ENCODE measurements around the gene SATB1.
"Not testable (repeated sequence)": the region's sequence is repeated elsewhere in the genome, so short reads cannot be mapped to it uniquely, and the experiment has no call there.

Gene SATB1

DNA sequence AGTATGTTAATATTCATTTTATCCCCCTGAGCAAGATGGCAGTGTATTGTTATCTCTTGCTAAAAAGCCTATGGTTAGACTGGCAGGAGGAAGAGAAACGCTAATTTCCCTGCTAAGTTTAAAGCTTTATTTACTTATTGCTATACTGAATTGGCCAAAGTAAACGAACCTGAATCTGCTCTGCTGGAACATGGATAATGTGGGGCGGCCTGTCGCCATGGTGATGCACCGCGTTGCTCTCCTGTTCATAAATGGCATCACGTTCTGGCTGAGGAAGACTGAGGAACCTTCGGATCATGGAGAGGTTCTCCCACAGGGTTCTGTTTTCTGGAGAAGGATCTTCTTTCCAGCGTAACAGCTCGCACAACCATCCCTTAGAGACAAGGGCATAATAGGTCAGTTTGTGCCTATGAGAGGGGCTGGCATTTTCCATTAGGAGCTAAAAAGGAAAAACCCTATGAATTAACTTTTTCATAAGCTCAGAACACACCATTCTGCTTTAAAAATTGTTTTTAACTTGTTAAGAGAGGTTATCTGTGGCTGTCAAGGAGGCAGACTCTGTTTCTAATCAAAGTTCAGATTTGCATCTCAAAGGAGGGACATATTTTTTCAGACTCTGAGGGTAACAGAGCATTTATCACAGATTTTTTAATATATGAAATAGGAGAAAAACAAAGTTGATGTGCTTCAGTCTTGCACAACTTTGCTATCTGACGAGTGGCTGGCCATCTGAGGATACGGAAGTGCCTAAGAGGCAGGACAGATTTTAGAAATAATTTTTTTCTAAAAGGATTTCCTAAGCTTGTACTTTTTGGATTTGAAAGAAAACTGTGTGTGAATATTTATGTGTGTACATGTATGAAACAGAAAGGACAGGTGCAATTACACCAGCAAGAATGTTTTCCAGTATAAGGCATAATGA lies 73.1 kb downstream of the SATB1 start:
- DNase-seq (ENCODE audit: low read depth, low spot score) = no peak

DNA sequence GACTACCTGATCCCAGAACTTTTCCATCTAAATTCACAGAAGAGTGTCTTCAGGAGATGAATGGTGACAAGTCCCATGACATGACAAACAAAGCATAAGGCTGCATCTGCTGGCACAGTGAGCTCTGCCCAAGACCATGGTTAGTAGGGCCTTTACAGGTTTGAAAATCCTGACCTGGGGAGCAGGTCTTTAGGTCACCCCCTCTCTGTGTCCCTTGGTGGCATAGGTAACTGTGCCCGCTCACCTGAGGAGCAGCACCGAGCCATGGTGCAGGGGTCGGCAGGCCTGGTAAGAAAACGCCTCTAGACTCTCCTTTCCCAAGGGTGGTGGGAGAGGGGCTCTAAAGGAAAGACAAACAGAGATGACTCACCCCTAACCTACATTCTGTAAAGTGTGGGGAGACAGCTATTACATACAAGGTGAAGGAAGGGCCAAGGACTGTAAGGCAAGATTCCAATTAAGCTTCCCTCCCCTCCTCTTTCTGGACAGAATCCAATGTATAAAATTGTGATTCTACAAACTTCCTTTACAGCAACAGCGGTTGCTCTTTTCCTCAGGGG lies 74.0 kb downstream of the SATB1 start:
- DNase-seq (ENCODE audit: low read depth, low spot score) = no peak

DNA sequence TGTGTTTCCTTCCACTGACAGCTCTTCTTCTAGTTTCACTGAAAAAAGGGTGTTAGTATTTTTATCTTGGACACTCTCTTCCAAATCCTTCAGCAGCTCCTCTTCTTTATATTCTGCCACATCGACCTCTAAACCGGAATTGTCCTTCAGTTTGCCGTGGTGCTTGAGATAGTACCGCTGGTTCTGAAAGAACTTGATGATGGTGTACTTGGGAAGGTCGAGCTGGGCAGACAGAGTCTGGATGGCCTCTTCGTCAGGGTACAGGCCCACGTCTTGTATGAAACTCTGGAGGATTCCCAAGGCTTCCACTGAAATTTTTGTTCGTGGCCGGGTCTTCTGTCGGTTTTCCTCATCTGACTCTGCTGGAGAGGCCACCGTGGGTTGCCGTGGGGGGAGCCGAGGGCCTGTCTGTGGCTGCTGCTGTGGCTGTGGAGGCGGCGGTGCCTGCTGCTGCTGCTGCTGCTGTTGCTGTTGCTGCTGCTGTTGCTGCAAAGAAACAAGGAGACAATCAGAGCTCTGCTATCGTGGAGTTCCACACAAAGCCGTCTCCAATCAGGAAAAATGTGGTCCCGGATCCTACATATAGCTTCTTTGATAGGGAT lies 75.8 kb downstream of the SATB1 start:
- no peak for DNase-seq (ENCODE audit: low read depth, low spot score)

DNA sequence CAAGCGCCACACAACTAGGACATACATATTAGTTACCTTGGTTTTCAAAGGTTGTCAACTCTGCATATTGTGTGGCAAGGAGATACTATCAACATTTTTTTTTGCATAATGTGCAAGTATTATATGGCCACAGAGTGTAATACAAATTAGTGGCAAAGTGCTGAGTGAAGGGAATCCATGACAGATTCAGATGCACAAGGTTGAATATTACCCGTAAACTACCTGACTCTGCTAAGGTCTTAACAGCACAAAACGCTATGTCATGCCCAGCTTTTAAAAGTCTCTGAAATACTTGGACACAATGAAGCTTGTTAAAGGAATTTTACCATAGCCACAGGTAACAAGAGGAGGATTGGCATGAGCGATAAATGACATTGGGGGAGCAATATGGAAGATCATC lies 79.0 kb downstream of the SATB1 start:
- DNase-seq (ENCODE audit: low read depth, low spot score) = no peak

DNA sequence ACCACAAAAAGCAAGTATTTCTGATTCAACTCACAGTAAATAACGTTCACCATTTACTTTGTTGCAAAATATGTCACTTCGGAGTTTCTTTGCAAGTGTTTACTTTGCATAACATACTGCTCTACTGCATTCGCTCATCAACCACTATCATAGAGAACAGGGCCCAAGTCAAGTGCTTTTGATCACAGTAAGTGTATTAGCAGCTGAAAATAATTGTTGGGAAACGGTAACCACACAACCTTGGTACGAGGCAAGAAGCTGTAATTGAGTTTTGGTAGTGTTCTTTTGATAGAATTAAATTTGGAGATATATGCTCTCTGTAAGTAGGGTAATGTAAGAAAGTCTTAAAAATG lies 80.1 kb downstream of the SATB1 start:
- DNase-seq (ENCODE audit: low read depth, low spot score) = no peak

DNA sequence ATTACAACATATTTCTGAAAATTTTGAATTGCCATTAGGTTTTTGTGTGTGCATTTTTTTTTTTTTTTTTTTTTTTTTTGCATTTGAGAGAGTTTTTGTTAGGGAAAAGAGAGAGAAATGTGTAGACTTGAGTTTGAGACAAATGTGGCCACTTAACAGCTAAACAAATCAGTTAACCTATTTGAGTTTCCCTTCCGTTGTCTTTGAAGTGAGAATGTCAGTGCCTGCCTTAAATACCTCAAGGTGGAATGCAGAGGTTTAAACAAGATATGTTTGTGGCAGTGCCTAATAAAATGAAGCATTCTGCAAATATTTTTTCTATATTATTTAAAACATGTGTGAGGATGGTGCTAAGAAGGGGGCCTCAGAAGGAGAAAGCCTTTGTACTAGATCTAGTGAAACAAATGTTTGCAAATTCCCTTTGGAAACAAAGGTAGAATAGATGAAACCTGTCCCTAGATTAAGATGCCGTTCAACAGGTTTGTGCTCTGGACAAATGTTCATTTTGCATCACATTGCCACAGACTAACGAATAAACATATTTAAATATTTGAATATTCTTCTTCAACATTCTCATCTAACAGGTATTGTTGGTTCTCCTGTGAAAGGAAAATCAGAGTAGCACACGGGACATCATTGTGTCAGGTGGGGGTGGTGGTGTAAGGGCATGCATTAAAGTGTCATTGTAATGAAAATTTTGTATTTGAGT lies 80.7 kb downstream of the SATB1 start:
- no peak for DNase-seq (ENCODE audit: low read depth, low spot score)

DNA sequence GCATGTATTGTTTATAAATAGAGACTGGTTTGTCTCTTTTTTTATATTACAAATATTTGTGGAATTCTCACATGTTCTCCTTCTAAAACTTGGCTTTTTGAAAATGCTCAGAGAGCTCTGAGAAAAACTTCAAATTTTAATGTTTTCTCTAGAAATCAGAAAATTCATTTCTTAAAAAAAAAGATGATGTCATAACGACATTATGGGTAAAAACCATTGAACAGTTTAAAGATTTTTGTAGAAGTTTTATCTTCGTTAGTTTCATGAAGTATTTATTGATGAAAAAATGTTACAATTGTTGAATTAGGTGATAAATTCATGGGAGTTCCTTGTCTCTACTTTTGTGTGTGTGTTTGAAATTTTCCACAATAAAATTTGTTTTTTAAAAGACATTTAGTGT lies 81.3 kb downstream of the SATB1 start:
- no peak for DNase-seq (ENCODE audit: low read depth, low spot score)

DNA sequence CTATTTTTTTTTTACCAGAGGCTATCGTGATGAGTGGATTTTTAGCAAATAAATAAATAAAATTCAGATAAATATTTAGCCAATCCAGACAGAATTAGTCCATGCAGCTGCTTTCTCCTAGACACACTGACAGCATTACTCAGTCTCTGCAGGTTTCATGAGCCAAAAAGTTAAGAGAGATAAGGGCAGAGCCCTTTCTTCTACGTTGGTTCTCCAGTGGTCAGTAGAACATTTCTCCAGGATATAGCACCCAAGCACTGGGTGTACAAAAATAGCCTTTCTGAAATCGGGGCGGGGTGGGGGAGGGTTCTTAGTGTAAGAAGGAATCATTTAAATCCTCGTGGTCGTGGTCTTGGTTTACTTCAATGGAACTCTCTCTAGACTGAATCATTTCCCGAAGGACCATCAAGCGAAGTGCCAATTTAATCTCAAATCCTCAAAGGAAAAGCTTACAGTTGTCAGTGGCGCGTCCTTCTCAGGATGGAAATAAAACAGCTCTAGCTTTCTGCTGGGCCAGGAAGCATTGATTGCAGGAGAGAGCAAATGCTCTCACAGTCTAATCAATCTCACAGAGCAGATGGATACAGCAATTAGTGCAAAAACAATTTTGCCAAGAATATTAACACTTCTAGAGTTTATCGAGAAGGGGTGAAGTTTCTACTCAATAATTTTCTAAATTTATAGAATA lies 86.2 kb downstream of the SATB1 start:
- no peak for DNase-seq (ENCODE audit: low read depth, low spot score)

DNA sequence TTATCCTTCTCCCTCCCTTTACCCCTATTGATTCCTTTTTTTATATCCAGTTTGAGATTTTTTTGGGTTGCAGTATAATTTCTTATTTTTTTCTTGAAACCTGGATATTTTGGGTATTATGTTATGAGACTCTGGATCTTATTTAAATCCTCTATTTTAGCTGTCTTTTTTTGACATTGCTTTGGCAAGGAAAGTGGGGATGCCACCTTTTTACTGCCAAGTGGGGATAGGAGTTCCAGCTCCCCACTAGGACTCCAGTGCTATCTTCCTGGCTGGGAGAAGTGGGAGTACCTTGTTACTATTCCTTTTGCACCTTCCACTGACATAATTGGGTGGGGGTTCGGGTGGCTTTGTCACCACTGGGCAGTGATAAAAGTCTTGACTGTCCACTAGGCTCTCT lies 87.9 kb downstream of the SATB1 start:
- DNase-seq (ENCODE audit: low read depth, low spot score) = no peak

DNA sequence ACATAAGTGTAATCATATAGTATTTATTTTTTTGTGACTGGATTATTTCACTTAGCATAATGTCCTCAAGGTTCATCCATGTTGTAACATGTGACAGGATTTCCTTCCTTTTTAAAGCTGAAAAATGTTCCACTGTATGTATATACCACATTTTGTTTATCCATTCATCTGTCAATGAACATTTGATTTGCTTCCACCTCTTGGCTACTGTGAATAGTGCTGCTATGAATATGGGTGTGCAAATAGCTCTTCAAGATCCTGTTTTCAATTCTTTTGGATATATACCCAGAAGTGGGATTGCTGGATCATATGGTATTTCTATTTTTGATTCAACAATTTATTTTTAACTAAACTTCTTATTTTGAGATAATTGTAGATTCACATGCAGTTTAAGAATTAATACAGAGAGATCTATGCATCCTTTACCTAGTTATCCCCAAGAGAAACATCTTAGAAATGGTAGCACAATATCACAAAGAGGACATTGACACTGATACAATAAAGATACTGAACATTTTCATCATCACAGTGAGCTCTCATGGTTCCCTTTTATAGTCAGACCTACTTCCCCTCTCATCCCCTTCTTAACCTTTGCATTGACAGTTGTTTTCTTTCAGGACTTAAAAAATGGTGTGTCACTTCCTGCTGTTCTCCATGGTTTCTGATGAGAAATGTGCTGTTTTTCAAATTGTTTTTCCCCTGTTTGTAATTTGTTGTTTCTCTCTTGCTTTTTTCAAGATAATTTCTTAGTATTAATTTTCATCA lies 90.1 kb downstream of the SATB1 start:
- no peak for DNase-seq (ENCODE audit: low read depth, low spot score)

DNA sequence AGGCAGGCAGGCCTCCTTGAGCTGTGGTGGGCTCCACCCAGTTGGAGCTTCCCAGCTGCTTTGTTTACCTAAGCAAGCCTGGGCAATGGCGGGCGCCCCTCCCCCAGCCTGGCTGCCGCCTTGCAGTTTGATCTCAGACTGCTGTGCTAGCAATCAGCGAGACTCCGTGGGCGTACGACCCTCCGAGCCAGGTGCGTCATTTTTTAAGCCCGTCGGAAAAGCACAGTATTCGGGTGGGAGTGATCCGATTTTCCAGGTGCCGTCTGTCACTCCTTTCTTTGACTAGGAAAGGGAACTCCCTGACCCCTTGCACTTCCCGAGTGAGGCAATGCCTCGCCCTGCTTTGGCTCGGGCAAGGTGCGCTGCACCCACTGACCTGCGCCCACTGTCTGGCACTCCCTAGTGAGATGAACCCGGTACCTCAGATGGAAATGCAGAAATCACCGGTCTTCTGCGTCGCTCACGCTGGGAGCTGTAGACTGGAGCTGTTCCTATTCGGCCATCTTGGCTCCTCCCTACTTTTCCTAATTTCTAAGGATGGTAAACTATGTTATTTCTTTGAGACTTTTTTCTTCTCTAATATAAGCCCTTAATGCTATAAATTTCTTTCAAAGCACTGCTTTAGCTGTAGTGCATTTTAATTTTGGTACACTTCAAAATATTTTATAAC lies 94.2 kb downstream of the SATB1 start:
- DNase-seq (ENCODE audit: low read depth, low spot score) = not testable (repeated sequence)

DNA sequence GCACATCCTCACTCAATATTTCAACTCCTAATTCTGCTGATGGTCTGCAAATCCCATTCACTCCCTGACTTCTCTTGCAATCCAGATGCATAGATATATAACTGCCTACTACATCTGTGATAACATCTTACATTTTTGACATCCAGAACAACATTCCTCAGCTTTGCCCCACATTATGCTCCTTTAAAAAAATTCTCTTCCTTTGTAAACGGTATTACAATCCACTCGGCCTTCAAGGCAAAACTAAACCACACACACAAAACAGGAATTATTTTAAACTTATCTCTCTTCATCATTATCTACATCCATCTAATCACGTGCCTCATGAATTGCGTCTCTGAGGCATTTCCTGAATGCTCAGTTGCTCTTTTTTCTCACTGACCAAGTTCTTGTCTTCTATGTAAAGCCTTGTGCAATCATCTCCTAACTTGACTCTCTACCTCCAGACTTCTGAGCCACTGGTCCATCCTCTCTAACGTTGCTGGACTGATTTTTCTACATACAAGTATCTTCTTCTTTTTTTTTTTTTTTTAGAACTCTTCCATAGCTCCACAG lies 117.0 kb downstream of the SATB1 start:
- DNase-seq (ENCODE audit: low read depth, low spot score) = no peak

DNA sequence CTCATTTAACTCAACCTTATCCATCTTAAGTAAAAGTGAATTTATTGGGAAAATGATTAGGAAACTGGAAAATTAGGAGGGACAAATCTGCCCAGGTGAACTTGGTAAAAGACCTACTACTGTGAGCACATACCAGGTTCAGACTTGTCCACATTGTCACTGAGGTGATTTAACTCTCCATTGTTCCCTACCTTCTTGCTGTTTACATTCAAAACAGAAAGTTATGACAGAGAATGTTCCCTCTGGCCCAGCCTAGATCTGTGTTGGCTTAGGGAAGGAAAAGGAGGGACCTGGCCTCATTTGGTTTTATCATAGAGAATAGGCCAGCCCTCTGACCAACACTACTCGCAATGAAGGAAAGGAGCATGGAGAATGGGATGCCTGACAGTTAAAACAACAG lies 117.6 kb downstream of the SATB1 start:
- no peak for DNase-seq (ENCODE audit: low read depth, low spot score)

DNA sequence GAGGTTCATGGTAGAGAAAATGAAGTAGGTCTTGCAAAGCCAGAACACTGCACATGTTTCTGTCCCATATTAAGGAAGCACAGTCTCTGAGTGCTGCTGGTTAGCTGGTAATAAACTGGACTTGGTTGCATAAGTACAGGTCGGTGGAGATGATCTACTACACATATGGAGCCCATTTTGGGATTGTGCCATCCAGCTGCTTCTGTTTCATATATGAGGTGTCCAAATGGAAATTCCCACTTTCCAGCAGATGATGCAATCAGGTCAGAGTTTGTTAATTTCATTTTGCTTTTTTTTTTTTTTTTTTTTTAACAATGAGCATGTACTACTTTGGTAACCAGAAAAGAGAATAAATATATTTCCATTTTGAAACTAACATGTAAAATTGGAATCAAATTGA lies 122.6 kb downstream of the SATB1 start:
- no peak for DNase-seq (ENCODE audit: low read depth, low spot score)

DNA sequence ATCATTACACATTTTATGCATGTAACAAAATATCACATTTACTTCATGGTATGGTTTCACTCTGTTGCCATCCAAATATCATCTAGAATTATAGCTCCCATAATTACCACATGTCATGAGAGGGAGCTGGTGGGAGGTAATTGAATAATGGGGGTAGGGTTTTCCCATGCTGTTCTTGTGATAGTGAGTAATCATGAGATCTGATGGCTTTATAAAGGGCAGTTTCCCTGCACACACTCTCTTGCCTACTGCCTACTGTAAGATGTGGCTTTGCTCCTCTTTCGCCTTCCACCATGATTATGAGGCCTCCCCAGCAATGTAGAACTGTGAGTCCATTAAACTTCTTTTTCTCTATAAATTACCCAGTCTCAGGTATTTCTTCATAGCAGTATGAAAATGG lies 123.4 kb downstream of the SATB1 start:
- no peak for DNase-seq (ENCODE audit: low read depth, low spot score)

DNA sequence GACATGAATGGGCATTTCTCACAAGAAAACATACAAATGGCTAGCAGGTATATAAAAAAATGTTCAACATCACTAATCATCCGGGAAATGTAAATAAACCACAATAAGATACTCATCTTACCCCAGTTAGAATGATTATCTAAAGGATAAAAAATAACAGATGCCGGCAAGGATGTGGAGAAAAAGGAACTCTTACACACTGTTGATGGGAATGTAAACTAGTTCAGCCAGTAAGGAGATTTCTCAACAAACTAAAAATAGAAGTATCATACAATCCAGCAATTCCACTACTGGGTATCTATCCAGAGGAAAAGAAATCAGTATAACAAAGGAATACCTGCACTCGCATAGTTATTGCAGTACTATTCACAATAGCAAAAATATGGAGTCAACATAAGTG lies 124.2 kb downstream of the SATB1 start:
- DNase-seq (ENCODE audit: low read depth, low spot score) = no peak

DNA sequence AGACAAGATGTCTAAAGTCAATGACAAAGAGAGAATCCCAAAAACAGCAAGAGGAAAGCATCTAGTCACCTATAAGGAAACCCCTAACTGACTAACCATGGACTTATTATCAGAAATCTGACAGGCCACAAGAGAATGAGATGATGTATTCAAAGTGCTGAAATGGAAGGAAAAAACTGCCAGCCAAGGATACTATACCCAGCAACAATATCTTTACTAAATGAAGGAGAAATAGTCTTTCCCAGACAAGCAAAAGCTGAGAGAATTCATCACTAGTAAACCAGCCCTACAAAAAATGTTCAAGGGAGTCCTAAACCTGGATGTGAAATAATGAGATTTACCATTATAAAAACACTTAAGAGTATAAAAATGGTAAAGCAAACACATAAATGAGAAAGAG lies 128.0 kb downstream of the SATB1 start:
- DNase-seq (ENCODE audit: low read depth, low spot score) = no peak
